Keratinocyte (primary cell): ENCODE results near the gene AGFG2.

Experiments
- CTCF ChIP-seq, 3 experiments: IDR thresholded peaks in 1 of 3; conservative IDR thresholded peaks in 1 of 3; optimal IDR thresholded peaks in 1 of 3; 2 replicates in 2 of 3; 3 replicates in 1 of 3; pipeline versions ENCODE3 to v1.5.1; 2011; ENCODE audit warnings: low read length in 3 of 3, mild to moderate bottlenecking in 3 of 3, moderate library complexity in 2 of 3, control low read depth in 1 of 3, inconsistent platforms in 1 of 3; ENCODE audit not compliant: insufficient read depth in 2 of 3; ENCODE audit errors: extremely low read depth in 1 of 3
- EZH2 ChIP-seq: IDR thresholded peaks from one replicate; pipeline ENCODE4 v1.6.1; 2012; ENCODE audit warnings: inconsistent platforms, mild to moderate bottlenecking, low read length, moderate library complexity

GRCh38 chr7:100571829-100572116 is 32.8 kb downstream of the AGFG2 start:
- TF ChIP-seq CTCF (optimal IDR thresholded peaks at IDR 0.05 in 1 of 3, IDR thresholded peaks at IDR 0.05 in 1 of 3, conservative IDR thresholded peaks at IDR 0.05 in 1 of 3; ENCODE audit: extremely low read depth in 1 of 3, insufficient read depth in 2 of 3, low read length in 3 of 3) (no peak), EZH2 (no peak)
